Tibial nerve (tissue), 4 donors: Measurements from ENCODE around the gene SHF. TPM values are rescaled to one million over a fixed set of nuclear protein-coding genes. Genes with fewer than 3 reads are reported as not detected.

Experiments used
- DNase-seq, 2 donors: peaks; one replicate each; pipeline ENCODE4 v3.0.0-alpha.2; 2019; ENCODE audit warnings: low spot score in 2 of 2
- H3K27ac ChIP-seq, 4 donors: fragments of 200-600 bp; sonication (generic) in 3 of 4; one replicate each; pipeline ENCODE4 v1.5.1; 2017 to 2019; ENCODE audit warnings: mild to moderate bottlenecking in 1 of 4
- H3K27me3 ChIP-seq, 2 donors: fragments of 200-600 bp; sonication (generic) in 1 of 2; one replicate each; pipeline versions ENCODE4 v1.5.1 to v1.6.0; 2017 to 2019
- H3K36me3 ChIP-seq, 3 donors: fragments of 200-600 bp; sonication (generic); one replicate each; pipeline ENCODE4 v1.5.1; 2018 to 2019
- H3K4me1 ChIP-seq, 4 donors: fragments of 200-600 bp; sonication (generic) in 3 of 4; one replicate each; pipeline ENCODE4 v1.5.1; 2017 to 2019
- H3K4me3 ChIP-seq, 4 donors: fragments of 200-600 bp; sonication (generic) in 3 of 4; one replicate each; pipeline ENCODE4 v1.5.1; 2017 to 2019; ENCODE audit warnings: mild to moderate bottlenecking in 1 of 4, moderate library complexity in 1 of 4
- H3K9me3 ChIP-seq, 4 donors: fragments of 200-600 bp; sonication (generic) in 3 of 4; one replicate each; pipeline ENCODE4 v1.5.1; 2017 to 2019
- CTCF ChIP-seq, 5 experiments: fragments of 200-600 bp in 3 of 5; fragments of 450-650 bp in 2 of 5; sonication (generic) in 3 of 5; IDR thresholded peaks; one replicate each; pipeline ENCODE4 v1.5.1; 2016 to 2019; ENCODE audit warnings: antibody characterized with exemption in 5 of 5, mild to moderate bottlenecking in 3 of 5, moderate library complexity in 2 of 5
- EP300 ChIP-seq, 2 donors: sonication (generic); formaldehyde crosslinking; IDR thresholded peaks; one replicate each; pipeline ENCODE4 v1.6.1; 2017; ENCODE audit warnings: antibody characterized with exemption in 2 of 2, mild to moderate bottlenecking in 1 of 2
- POLR2A ChIP-seq, 2 donors: fragments of 450-650 bp; IDR thresholded peaks; one replicate each; pipeline ENCODE4 v1.6.1; 2017; ENCODE audit warnings: antibody characterized with exemption in 2 of 2, mild to moderate bottlenecking in 2 of 2, moderate library complexity in 2 of 2
- WGBS, 2 donors: methylation state at CpG; one replicate each; pipeline ENCODE4 v1.1.5; 2018; 5-methylcytosine and 5-hydroxymethylcytosine counted together
- total RNA-seq, 4 donors: library from RNA; depleted of rRNA; stranded (reverse); fragments of >200 nt; gene quantifications; one replicate each; pipeline ENCODE4 v1.1.0, GENCODE V29; 2016

SHF gene
- total RNA-seq, 4 donors from 2014 or later = 18.8 to 36.6 (median 25.5) TPM

DNA sequence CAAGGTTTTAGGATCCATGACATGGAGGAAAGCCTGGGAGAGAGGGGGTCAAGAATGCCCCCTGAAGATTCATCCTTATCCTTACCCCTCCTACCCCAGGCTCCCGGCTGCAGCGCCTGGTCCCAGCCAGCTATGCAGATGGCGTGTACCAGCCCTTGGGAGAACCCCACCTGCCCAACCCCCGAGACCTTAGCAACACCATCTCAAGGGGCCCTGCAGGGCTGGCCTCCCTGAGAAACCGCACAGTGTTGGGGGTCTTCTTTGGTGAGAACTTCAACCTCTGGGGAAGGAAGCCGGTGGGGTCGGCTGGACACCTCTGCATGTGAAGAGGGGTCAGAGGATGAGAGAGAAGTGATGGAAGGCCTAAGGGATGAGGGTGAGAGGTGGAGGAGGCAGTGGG, 53.7 kb downstream of the SHF start:
- Histone ChIP-seq H3K4me1 (peaks cover 0 to 23% (median 16%) of the 10 kb centered on the region in 4 donors), H3K27ac (no peak overlapping the region), H3K27me3 (peaks cover 0 to 55% of the 10 kb centered on the region in 2 donors), H3K36me3 (no peaks in the 10 kb centered on the region), H3K4me3 (no peak overlapping the region), H3K9me3 (no peaks in the 10 kb centered on the region)
- no peak for DNase-seq
- TF ChIP-seq POLR2A (IDR thresholded peaks at IDR 0.05) (no peak), CTCF (IDR thresholded peaks at IDR 0.05) (no peak), EP300 (IDR thresholded peaks at IDR 0.05) (no peak)
- WGBS, 2 donors = 91 to 93% methylated on average over 7 of the region's 7 CpGs

DNA sequence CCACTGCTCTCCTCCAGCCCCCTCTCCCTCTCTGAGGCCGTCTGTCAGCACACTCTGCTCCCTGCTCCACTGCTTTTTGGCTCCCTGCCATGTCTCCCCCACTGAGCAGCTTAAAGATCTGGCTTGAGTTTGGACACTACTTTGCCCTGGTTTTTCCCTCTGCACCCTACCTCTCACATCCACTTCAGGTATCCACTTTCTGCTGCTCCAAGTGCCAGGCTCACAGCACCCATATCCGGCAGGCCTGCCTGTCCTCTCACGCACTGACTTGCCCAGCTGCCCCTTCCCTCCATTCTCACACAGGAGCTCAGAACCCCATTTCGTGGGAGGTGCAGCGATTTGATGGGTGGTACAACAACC, 54.2 kb downstream of the SHF start:
- no peaks in the 10 kb centered on the region for H3K36me3 ChIP-seq
- H3K27ac ChIP-seq = no peak overlapping the region
- TF ChIP-seq POLR2A (IDR thresholded peaks at IDR 0.05) (no peak), CTCF (IDR thresholded peaks at IDR 0.05) (no peak), EP300 (IDR thresholded peaks at IDR 0.05) (no peak)
- H3K4me1 ChIP-seq = peaks cover 0 to 28% (median 19%) of the 10 kb centered on the region in 4 donors
- no peak for DNase-seq
- no peaks in the 10 kb centered on the region for H3K9me3 ChIP-seq
- H3K27me3 ChIP-seq = peaks cover 0 to 60% of the 10 kb centered on the region in 2 donors
- H3K4me3 ChIP-seq = no peak overlapping the region
- 76% methylated on average over 5 of the region's 5 CpGs for WGBS, 2 donors

DNA sequence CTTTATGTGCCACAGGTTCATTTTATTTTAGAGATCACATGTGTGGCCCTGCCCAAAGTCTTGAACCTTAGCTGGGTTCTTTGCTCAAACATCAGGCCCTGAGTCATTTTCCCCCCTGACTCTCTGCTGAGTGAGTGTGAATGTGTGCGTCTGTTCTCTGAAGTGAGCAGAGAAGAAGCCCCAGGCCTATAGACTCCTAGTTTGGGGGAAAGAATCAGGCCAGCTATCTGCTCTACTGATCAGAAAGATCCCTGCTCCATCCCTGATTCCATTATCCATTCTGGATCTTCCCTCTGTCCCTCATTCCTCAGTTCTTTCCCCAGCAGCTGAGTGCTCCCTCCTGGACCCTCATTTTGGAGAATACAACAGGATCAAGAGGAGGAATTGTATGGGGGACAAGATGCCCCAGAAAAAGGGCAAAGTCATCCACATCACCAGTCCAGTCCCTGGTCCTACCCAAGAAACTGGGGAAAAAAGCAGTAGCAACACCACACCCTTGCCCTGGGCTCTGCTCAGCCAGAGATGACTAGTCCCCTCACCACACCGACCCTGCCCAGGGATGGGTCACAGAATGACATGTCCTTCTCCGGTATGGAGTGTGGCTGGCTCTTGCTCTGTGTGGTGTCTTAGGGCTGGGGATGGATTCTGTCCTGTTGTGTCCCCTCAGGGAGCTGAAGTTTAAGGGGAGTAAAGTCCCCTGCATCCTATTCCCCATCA, 54.8 kb downstream of the SHF start:
- TF ChIP-seq CTCF (IDR thresholded peaks at IDR 0.05) (no peak), EP300 (IDR thresholded peaks at IDR 0.05) (no peak), POLR2A (IDR thresholded peaks at IDR 0.05) (no peak)
- Histone ChIP-seq H3K4me3 (no peak overlapping the region), H3K9me3 (no peaks in the 10 kb centered on the region), H3K36me3 (no peaks in the 10 kb centered on the region), H3K27me3 (peaks cover 0 to 66% of the 10 kb centered on the region in 2 donors), H3K4me1 (peaks cover 0 to 29% (median 19%) of the 10 kb centered on the region in 4 donors), H3K27ac (no peak overlapping the region)
- no peak for DNase-seq
- 51 to 54% methylated on average over 3 of the region's 3 CpGs for WGBS, 2 donors

DNA sequence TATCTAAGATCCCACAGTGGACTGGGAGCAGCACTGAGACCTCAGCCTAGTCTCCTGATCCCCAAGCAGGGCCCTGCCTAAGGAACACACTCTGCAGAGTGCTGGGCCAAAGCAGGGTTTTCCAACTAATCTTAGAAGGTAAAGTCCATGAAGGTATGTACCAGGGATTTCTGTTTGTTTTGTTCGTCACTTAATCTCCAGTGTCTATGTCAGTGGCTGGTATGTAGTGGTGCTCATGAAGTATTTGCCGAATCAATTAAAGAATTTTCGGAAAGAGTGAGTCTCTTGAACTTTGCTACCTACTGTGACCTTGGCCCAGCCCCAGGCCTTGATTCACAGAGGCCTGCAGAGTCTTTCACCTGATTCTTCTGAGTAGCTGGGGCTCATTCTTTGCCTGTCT, 56.3 kb downstream of the SHF start:
- WGBS, 2 donors = 95% methylated on average over 3 of the region's 3 CpGs
- DNase-seq = no peak
- no peaks in the 10 kb centered on the region for H3K36me3 ChIP-seq

More for the DNA sequence above, 56.3 kb downstream of the SHF start:
- H3K27me3 ChIP-seq = peaks cover 0 to 67% of the 10 kb centered on the region in 2 donors
- no peak for TF ChIP-seq EP300 (IDR thresholded peaks at IDR 0.05)
- TF ChIP-seq CTCF (IDR thresholded peaks at IDR 0.05) = no peak
- no peak for TF ChIP-seq POLR2A (IDR thresholded peaks at IDR 0.05)
- no peaks in the 10 kb centered on the region for H3K9me3 ChIP-seq
- no peak overlapping the region for H3K4me3 ChIP-seq
- H3K4me1 ChIP-seq = peaks cover 0 to 29% (median 19%) of the 10 kb centered on the region in 4 donors
- H3K27ac ChIP-seq = no peak overlapping the region
